H4 (cell line): Measurements from ENCODE around the gene ALDH2. TPM values are rescaled to one million over a fixed set of nuclear protein-coding genes. Genes with fewer than 3 reads are reported as not detected.
A peak's percentile ranks its signal among the peaks of the same experiment; 100 is the strongest.
"Not testable (repeated sequence)": the region's sequence is repeated elsewhere in the genome, so short reads cannot be mapped to it uniquely, and the experiment has no call there.

Experiments
- DNase-seq: peaks from one replicate; pipeline ENCODE4 v3.0.0-alpha.2; 2015; ENCODE audit warnings: low spot score
- total RNA-seq: library from RNA; depleted of rRNA; stranded (reverse); fragments of >200 nt; shearing (Covaris generic); gene quantifications from 2 replicates; pipeline ENCODE4 v1.2.3, GENCODE V29; 2014

The ALDH2 gene
- total RNA-seq, 1 experiment from 2014 or later = 18.5 TPM

DNA sequence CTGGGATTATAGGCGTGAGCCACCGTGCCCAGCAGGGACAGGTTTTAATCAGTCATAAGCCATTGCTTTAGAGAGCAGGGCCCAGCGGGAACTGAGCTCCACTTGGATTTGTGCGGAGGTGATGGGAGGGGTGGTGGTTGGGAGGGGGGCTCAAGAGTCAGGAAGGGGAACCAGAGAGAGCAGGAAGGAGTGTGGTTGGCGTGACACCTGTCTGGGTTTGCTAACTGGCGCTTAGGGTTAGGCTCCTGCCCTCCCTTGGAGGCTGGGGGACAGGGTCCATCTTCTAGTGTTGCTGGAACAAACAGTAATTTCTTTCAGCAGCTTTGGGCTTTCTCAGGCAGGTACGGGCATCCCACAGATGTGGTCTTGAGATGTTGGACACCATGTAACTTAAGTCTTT is 7.5 kb upstream of the ALDH2 start:
- DNase-seq = no peak

DNA sequence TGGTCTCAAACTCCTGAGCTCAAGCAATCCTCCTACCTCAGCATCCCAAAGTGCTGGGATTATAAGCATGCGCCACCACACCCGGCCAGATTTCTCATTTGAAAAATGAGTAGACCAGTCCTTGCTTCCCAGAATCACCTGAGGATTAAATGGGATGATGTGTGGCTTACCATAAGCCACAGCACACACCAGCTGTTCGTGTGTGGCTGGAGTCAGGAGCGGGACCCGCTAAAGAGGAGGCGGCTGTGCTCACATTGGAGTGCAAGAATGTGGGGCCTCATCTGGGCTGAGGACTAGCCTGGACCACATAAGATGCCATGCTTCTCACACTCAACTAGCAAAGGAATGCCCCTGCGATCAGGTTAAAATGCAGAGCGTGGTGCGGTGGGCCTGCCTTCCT is 6.7 kb upstream of the ALDH2 start:
- no peak for DNase-seq

DNA sequence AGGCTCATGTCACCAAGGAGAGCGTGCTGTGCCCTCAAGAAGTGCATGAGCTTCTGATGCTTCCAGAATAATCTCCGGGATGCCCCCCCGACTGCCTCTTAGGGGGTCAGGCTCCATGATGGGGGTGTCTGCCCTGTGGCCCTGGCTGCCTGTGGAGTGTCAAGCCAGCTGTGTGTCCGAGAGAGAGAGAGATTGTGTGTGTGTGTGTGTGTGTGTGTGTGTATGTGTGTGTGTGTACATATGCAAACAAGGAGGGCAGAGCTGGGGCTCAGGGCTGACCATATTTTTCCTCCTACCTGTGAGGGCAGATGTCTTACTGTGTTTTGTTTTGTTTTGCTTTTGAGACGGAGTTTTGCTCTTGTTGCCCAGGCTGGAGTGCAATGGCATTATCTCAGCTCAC is 5.6 kb upstream of the ALDH2 start:
- DNase-seq = no peak

DNA sequence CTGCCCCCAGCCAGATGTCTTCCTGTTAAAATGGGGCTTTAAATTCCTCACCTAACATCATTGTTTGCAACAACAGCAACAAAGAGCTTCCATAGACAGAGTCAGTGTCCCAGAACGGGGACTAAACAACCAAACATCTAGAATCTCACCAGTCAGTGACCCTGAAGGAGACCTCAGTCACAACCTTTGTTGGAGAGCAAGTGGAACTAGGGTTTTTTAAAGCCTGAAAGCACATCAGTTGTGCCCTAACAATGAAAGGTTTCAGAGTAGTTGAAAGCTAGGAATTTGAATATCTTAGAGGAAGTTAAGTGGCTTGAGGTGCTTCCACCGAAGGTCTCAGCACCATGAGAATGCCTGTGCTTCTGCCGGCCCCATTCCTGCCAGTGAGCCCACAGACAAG is 5.0 kb upstream of the ALDH2 start:
- DNase-seq = no peak

DNA sequence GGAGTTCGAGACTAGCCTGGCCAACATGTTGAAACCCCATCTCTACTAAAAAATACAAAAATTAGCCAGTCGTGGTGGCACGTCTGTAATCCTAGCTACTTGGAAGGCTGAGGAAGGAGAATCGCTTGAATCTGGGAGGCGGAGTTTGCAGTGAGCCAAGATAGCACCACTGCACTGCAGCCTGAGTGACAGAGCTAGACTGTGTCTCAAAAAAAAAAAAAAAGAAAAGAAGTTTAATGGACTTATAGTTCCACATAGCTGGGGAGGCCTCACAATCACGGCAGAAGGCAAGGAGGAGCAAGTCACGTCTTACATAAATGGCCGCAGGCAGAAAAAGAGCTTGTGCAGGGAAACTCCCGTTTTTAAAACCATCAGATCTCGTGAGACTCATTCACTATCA is 3.2 kb upstream of the ALDH2 start:
- not testable (repeated sequence) for DNase-seq

DNA sequence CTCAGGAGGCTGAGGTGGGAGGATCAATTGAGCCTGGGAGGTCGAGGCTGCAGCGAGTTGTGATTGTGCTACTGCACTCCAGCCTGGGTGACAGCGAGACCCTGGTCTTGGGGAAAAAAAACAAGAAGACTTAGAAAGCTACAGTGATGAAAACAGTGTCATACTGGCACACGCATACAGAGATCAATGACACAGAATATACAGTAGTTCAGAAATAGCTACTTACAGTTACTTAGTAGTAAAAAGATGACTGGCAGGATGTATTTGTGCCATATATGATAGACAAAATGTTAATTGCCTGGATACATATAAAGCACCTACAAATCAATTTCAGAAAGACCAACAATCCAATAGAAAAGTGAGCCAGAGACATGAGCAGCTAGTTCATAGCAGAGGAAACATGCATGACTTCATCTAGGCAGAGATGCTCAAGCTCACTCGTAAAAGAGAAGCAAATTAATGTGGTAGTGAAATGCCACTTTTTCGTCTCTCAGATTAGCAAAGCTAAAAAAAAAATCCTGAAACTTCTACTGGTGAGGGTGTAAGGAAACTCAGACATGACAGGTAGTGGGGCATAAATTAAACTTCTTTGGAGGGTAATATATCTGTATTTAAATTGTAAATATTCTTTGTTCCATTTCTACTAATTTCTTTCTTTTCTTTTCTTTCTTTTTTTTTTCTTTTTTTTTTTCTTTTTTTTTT is 2.5 kb upstream of the ALDH2 start:
- DNase-seq = no peak

DNA sequence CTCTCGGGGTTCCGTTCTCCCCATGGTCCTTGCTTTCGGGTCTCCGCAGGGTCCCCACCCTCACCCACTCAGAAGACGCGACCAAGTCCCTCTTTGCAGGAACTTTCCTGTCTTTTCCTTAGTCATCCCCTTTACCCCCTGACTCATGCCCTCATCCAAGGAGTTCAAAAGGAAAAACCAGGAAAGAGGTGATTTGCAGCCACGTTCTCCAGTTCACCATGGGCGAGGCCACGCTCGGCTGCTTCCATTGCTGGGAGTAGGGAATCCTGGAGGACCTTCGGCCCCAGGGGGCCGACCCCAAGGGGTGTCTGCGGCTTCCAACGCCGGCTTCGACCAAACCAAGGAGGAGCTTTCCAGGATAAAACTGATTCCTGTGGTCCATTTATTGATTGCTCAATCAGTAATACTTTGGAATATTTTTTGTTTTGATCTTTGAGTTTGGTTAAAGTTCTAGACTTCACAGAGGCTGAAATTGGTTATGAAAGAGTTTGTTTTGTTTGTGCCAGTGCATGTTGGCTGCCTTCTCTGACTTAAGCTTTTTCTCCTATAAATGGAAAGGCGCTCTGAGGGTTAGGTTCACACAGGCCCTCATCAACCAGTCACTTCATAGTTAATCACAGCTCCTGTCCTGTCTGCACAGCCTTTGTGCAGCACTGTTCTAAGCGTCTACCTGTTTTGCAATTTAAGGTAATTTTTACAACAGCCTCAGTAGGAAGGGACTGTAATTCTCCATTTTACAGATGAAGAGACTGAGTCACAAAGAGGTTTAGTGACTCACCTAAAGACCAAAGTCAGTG is 827 bp downstream of the ALDH2 start:
- DNase-seq = no peak

DNA sequence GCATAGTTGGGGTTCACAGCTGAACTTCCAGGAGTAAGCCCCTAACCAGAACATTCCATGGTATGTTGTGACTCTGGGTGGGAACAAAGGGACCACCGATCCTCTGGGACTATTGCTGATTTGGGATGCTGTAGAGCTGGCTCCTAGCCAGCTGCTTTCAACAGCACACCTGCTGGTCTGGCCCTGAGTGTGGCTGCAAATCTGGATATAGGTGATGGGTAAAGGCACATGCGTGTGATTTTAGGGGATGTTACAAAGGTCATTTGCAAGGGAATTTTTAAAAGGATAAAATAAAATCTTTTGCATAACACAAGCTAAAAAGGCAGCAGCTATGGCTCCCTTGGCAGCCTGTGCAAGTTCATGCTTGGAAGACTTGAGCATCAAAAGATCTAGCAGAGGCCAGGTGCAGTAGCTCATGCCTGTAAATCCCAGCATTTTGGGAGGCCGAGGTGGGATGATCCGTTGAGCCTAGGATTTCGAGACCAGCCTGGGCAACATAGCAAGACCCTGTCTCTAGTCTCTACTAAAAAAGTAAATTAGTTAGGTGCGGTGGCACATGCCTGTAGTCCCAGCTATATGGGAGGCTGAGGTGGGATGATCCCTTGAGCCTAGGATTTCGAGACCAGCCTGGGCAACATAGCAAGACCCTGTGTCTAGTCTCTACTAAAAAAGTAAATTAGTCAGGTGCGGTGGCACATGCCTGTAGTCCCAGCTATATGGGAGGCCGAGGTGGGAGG is 1.6 kb downstream of the ALDH2 start:
- no peak for DNase-seq

DNA sequence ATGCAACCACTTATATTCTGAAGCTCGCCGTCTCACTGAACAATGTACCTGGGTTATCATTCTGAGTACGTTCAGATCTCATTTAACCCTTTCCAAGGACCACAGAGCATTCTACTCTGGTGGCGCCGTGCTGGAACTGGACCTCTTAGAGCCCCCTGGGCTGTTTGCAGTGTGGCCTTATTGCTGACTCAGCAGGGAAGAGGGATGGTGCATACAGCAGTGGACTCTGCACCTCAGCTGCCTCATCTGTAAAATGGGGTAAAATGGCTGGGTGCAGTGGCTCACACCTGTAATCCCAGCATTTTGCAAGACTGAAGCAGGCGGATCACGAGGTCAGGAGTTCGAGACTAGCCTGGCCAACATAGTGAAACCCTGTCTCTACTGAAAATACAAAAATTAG is 2.9 kb downstream of the ALDH2 start:
- DNase-seq = no peak

DNA sequence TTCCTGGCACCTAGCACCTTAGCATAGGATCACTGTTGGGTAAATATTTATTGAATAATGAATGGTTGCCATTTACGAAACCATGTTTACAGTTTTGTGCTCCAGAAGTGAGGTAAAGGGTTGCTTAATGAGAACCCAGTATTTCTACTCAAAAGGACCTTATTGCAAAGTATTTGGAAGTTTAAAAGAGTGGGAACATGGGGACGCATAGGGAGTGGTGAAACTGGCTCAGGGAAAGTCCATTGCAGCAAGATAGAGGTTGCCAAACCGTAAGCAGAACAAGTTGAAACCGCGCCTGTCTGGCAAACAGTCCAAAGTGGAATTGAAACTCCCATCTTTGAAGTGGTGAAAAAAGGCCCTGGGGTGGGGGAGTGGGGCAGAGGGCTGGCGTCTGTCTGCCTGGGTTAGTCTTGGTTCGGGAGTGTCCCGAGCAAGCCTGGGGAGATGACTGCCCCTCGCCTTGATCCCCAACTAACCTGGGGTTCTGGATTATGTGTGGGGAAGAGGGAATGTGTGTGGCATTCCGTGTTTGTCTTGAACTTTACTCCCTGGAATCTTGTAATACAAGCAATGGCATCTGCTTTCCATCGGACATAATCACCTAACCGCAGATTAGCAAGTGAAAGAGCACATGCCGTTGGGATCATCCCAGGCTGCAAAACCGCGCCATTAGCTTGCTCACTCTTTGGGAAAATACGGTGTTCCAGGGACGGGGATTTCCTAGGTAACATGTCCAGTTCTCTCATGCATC is 7.2 kb downstream of the ALDH2 start:
- DNase-seq = peak; percentile 87

DNA sequence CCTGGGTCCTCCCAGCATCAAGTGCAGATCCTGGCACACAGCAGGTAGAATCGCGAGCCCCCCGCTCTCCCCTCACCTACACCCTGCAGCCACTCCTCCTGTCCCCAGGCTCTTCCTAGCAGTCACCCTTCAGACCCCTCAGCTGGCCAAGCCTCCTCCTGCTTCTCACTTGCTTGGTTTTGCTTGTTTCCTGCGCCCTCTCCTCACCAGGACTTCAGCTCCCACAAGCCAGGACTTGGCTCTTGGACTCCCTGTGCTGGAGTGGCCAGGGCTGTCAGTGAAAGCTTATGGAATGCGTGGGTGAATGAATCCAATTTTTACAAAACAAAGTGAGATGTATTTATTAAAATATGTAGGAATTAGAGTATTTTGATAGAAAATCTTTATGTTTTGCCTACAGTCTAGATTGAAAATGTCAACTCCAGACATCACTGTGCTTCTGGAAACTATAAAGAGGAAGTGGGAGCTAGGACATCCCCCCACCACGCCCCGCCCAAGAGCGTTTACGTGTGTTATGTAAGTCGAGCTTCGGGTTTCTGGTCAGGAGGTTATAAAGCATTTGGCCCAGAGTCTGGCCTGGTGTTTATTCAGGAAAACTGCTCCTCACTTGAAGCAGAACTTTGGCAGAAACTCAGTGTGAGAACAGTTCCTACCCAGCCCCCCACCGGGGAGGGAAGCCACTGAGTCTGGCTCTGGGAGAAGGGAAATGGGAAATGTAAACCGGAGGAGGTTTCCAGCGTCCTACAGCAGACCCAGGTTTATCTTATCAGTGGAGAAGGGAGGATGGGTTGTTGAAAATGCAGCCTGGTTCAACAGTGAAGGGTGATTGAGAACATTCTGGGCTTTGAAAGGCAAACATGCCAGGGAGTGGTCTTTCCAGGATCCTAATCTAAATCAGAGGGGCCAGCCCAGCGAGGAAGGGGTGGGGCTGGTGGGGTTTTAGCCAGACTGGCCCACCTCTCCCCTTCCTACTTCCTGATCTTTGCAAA is 8.8 kb downstream of the ALDH2 start:
- peak; percentile 68 for DNase-seq

DNA sequence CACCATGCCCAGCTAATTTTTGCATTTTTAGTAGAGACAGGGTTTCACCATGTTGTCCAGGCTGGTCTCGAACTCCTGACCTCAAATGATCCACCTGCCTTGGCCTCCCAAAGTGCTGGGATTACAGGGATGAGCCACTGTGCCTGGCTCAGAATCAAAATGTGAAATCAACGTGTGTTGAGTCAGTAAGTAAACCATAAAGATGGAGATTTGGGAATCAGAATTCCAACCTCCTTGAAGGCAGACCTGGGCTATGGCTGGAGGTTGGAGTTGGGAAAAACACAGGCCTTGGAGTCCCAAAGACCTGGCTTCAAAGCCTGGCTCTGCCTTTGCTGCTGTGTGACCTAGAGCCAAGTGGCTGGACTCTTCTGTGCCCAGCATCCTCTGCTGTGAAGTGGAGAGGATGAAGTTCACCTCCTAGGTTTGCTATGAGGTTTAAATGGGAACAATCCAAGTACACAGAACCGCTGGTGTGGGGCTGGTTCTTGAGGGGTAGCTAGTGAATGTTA is 10.2 kb downstream of the ALDH2 start:
- no peak for DNase-seq

DNA sequence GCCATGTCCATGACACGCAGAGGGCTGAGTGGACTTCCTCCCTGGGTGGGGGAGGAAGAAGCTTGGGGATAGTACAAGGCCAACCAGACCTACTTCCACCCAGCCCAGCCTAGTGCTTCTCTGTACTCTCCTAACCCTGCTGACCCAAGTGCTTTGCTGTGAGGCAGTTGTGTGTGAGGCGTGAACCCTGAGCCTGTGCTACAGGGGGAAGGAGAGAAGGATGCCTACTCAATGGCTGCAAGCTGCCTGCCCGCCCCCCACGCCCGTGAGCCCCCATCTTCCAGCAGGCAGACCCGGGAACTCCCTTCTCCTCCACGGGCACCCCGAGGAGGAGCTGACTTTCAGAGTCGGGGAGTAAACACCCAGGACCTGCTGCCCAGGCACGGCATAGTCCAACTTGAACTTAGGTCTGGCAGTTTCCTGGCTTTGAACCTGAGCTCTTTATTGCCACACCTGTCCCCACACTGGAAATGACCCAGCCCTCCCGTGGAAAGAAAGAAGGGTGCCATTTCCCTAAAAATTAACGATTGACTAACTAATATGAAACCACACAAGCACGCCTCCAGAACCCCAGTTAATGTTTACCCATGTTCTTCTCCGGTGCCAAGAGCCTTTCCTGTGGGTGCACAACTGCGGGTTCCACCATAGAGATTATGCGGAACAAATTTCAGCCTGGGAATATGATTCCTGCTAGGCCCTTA is 10.8 kb downstream of the ALDH2 start:
- DNase-seq = no peak

DNA sequence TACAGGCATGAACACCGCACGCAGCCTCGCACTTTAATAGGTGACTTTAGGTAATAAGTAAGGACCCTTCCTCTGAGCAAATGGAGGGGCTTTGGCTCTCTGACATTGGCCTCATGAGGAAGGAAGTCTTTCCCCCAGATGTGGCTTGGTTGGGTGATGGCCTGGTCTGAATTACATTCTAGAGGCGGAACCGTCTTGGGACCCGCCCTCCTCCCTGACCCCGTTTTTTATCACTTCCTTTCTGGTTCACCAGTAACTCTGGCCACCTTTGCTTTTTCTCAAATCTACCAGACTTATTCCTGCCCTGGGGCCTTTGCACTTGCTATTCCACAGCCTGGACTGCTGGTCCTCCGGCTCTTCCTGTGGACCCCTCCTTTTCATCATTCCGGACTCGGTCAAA is 13.4 kb downstream of the ALDH2 start:
- DNase-seq = no peak

DNA sequence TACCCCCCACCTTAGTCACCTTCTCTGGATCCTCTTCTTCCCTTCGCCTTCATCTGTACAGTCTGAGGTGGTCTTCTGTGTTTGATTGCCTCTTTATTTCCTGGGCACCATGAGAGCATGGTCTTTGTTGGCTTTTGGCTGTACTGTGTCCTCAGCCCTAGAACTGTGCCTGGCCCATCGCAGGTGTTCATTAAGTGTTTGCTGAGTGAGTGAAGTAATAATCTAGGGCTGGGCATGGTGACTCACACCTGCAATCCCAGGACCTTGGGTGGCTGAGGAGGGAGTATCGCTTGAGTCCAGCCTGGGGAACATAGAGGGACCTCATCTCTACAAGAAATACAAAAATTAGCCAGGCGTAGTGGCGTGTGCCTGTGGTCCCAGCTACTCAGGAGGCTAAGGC is 13.9 kb downstream of the ALDH2 start:
- no peak for DNase-seq

DNA sequence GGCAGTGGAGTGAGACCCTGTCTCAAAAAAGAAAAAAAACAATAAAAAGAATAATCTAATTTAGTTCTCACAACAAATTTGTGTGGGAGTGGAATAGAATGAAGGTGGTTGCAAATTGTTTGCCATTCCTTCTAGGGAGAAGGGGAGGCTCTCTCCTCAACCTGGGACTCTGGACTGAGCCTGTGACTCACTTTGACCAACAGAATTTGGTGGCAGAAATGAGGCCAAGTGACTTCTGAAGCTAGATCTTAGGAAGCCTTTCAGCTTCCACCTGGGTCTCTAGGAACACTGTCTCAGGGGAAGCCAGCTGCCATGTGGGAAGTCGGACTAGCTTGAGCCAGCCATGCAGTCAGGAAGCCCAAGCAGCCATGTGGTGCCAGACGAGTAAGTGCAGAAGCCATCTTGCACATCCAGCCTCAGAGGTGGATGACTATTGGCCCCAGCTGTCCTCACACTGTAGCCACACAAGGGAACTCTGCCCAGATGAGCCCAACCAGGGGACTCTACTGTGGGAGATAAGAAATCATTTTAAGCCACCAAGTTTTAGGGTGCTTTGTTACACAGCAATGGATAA is 14.4 kb downstream of the ALDH2 start:
- no peak for DNase-seq

DNA sequence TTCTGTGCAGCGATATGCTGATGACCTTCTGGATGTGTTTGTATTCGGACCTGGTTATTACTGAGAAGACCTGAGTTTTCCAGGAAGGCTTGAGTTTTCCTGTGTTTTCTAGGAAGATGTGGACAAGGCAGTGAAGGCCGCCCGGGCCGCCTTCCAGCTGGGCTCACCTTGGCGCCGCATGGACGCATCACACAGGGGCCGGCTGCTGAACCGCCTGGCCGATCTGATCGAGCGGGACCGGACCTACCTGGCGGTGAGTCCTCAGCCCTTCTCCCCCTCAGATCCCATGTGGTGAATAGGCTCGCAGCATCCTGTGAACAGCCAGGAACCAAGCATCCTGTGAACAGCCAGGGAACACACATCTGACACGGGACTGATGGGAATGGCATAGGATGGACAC is 16.3 kb downstream of the ALDH2 start:
- DNase-seq = no peak

DNA sequence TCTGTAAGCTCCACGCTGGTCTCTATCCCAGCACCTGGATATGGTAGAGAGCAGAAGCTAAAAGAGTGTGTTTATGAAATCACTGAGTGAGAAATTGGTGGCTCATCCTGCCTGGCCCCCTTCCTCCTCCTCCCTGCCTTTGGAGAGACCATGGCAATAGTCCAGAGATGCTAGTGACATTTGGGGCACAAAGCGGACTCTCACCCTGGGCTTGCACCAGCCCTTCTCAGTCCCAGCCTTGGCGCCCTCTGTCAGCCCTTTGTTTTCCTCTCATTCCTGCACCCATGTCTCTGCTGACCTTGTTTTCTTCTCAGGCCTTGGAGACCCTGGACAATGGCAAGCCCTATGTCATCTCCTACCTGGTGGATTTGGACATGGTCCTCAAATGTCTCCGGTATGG is 18.2 kb downstream of the ALDH2 start:
- no peak for DNase-seq

DNA sequence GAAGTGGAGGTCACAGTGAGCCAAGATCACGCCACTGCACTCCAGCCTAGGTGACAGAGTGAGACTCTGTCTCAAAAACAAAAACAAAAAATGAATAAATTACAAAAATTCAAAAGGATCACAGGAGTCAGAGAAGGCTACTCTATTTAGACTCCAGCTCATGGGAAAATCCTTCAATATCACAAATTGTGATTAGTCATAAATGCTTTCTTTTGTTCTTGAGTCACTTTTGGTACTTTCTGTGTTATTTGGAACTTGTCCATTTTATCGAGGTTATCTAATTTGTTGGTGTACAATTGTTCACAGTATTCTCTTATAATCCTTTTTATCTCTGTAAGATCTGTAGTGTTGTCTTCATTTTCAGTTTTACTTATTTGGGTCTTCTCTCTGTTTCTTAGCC is 18.9 kb downstream of the ALDH2 start:
- DNase-seq = no peak
